Measurements from ENCODE around the gene BCL11B. TPM values are rescaled to one million over a fixed set of nuclear protein-coding genes. Genes with fewer than 3 reads are reported as not detected.
"Not testable (repeated sequence)": the region's sequence is repeated elsewhere in the genome, so short reads cannot be mapped to it uniquely, and the experiment has no call there.

Gene BCL11B
- total and polyA plus RNA-seq, 2 donors (not counting 1 experiment from before 2014, with no cell fraction given), result under 0.01 TPM; not detected in 1

GRCh38 chr14:99188731-99189191 lies 83.2 kb downstream of the BCL11B start:
- Histone ChIP-seq H4K20me1 (ENCODE audit: control insufficient read depth, extremely low read depth, insufficient read depth, low read length) (no peaks in the 10 kb centered on the region), H3K4me1 (ENCODE audit: control insufficient read depth, extremely low read depth, insufficient read depth, low read length) (no peaks in the 10 kb centered on the region), H3K27me3 (ENCODE audit: control insufficient read depth, insufficient read depth, low read length) (no peaks in the 10 kb centered on the region), H3K9ac (ENCODE audit: insufficient read depth, low read length) (no peak overlapping the region), H2AFZ (ENCODE audit: low read length) (no peak overlapping the region), H3K4me3 (replicated peaks in 1 of 4; ENCODE audit: control extremely low read depth in 1 of 4, insufficient read depth in 1 of 4, low read depth in 3 of 4, low read length in 4 of 4) (no peak overlapping the region), H3K27ac (ENCODE audit: insufficient read depth, low read length) (no peak overlapping the region), H3K36me3 (ENCODE audit: control insufficient read depth, insufficient read depth, low read length) (no peaks in the 10 kb centered on the region), H3K4me2 (ENCODE audit: extremely low read depth, insufficient read depth, low read length) (no peak overlapping the region), H3K9me3 (ENCODE audit: control insufficient read depth, insufficient read depth, low read depth, low read length) (no peaks in the 10 kb centered on the region), H3K79me2 (ENCODE audit: control insufficient read depth, insufficient read depth, low read length) (no peaks in the 10 kb centered on the region)
- no peak for DNase-seq (ENCODE audit: low read depth in 2 of 2)
- TF ChIP-seq CTCF (conservative IDR thresholded peaks at IDR 0.05 in 1 of 2, IDR thresholded peaks at IDR 0.05 in 1 of 2; ENCODE audit: low read depth in 1 of 2, low read length in 2 of 2) (no peak), EZH2 (IDR thresholded peaks at IDR 0.05; ENCODE audit: low read length, missing control alignments) (no peak)

- H3K4me2 ChIP-seq (ENCODE audit: extremely low read depth, insufficient read depth, low read length), result no peak overlapping the region
- no peak for DNase-seq (ENCODE audit: low read depth in 2 of 2)
- no peaks in the 10 kb centered on the region for H4K20me1 ChIP-seq (ENCODE audit: control insufficient read depth, extremely low read depth, insufficient read depth, low read length)
- no peaks in the 10 kb centered on the region for H3K79me2 ChIP-seq (ENCODE audit: control insufficient read depth, insufficient read depth, low read length)
- no peak overlapping the region for H2AFZ ChIP-seq (ENCODE audit: low read length)
- no peak overlapping the region for H3K9ac ChIP-seq (ENCODE audit: insufficient read depth, low read length)
- no peaks in the 10 kb centered on the region for H3K9me3 ChIP-seq (ENCODE audit: control insufficient read depth, insufficient read depth, low read depth, low read length)
- no peak overlapping the region for H3K4me3 ChIP-seq (replicated peaks in 1 of 4; ENCODE audit: control extremely low read depth in 1 of 4, insufficient read depth in 1 of 4, low read depth in 3 of 4, low read length in 4 of 4)
- no peak for TF ChIP-seq EZH2 (IDR thresholded peaks at IDR 0.05; ENCODE audit: low read length, missing control alignments)
- TF ChIP-seq CTCF (conservative IDR thresholded peaks at IDR 0.05 in 1 of 2, IDR thresholded peaks at IDR 0.05 in 1 of 2; ENCODE audit: low read depth in 1 of 2, low read length in 2 of 2), result no peak
- no peaks in the 10 kb centered on the region for H3K4me1 ChIP-seq (ENCODE audit: control insufficient read depth, extremely low read depth, insufficient read depth, low read length)
- no peaks in the 10 kb centered on the region for H3K27me3 ChIP-seq (ENCODE audit: control insufficient read depth, insufficient read depth, low read length)
- no peak overlapping the region for H3K27ac ChIP-seq (ENCODE audit: insufficient read depth, low read length)
- no peaks in the 10 kb centered on the region for H3K36me3 ChIP-seq (ENCODE audit: control insufficient read depth, insufficient read depth, low read length)
Observed at GRCh38 chr14:99187858-99188257, 84.1 kb downstream of the BCL11B start.

- H3K27me3 ChIP-seq (ENCODE audit: control insufficient read depth, insufficient read depth, low read length), result no peaks in the 10 kb centered on the region
- no peaks in the 10 kb centered on the region for H3K4me1 ChIP-seq (ENCODE audit: control insufficient read depth, extremely low read depth, insufficient read depth, low read length)
- H3K27ac ChIP-seq (ENCODE audit: insufficient read depth, low read length), result no peak overlapping the region
- H3K9ac ChIP-seq (ENCODE audit: insufficient read depth, low read length), result no peak overlapping the region
- no peak for DNase-seq (ENCODE audit: low read depth in 2 of 2)
- TF ChIP-seq CTCF (conservative IDR thresholded peaks at IDR 0.05 in 1 of 2, IDR thresholded peaks at IDR 0.05 in 1 of 2; ENCODE audit: low read depth in 1 of 2, low read length in 2 of 2) (no peak), EZH2 (IDR thresholded peaks at IDR 0.05; ENCODE audit: low read length, missing control alignments) (no peak)
- H3K4me2 ChIP-seq (ENCODE audit: extremely low read depth, insufficient read depth, low read length), result no peak overlapping the region
- H2AFZ ChIP-seq (ENCODE audit: low read length), result no peak overlapping the region
- no peaks in the 10 kb centered on the region for H4K20me1 ChIP-seq (ENCODE audit: control insufficient read depth, extremely low read depth, insufficient read depth, low read length)
- H3K4me3 ChIP-seq (replicated peaks in 1 of 4; ENCODE audit: control extremely low read depth in 1 of 4, insufficient read depth in 1 of 4, low read depth in 3 of 4, low read length in 4 of 4), result no peak overlapping the region
- no peaks in the 10 kb centered on the region for H3K9me3 ChIP-seq (ENCODE audit: control insufficient read depth, insufficient read depth, low read depth, low read length)
- no peaks in the 10 kb centered on the region for H3K36me3 ChIP-seq (ENCODE audit: control insufficient read depth, insufficient read depth, low read length)
- no peaks in the 10 kb centered on the region for H3K79me2 ChIP-seq (ENCODE audit: control insufficient read depth, insufficient read depth, low read length)
Observed at GRCh38 chr14:99186956-99187690, 84.9 kb downstream of the BCL11B start.

GRCh38 chr14:99186336-99186735 lies 85.7 kb downstream of the BCL11B start:
- not testable (repeated sequence) for H3K79me2 ChIP-seq (ENCODE audit: control insufficient read depth, insufficient read depth, low read length); H3K27ac ChIP-seq (ENCODE audit: insufficient read depth, low read length); H3K4me3 ChIP-seq (replicated peaks in 1 of 4; ENCODE audit: control extremely low read depth in 1 of 4, insufficient read depth in 1 of 4, low read depth in 3 of 4, low read length in 4 of 4); H3K4me2 ChIP-seq (ENCODE audit: extremely low read depth, insufficient read depth, low read length); H3K4me1 ChIP-seq (ENCODE audit: control insufficient read depth, extremely low read depth, insufficient read depth, low read length); DNase-seq (ENCODE audit: low read depth in 2 of 2); H4K20me1 ChIP-seq (ENCODE audit: control insufficient read depth, extremely low read depth, insufficient read depth, low read length); H3K9ac ChIP-seq (ENCODE audit: insufficient read depth, low read length); H3K9me3 ChIP-seq (ENCODE audit: control insufficient read depth, insufficient read depth, low read depth, low read length); H2AFZ ChIP-seq (ENCODE audit: low read length); H3K27me3 ChIP-seq (ENCODE audit: control insufficient read depth, insufficient read depth, low read length); H3K36me3 ChIP-seq (ENCODE audit: control insufficient read depth, insufficient read depth, low read length)
